Right lobe of liver (tissue), 4 donors: ENCODE measurements around the gene ANKEF1.

Experiments used
- CTCF ChIP-seq, 4 donors: fragments of 200-600 bp in 3 of 4; fragments of 450-650 bp in 1 of 4; IDR thresholded peaks; one replicate each; pipeline versions ENCODE4 v1.5.1 to v1.8.0; 2016 to 2022; ENCODE audit warnings: antibody characterized with exemption in 4 of 4, mild to moderate bottlenecking in 2 of 4
- POLR2A ChIP-seq: fragments of 450-650 bp; IDR thresholded peaks from one replicate; pipeline ENCODE4 v1.6.1; 2017; ENCODE audit warnings: antibody characterized with exemption, mild to moderate bottlenecking
- donor health status: DM: no; HTN: no; CAD: no.
- donor health status: DM: no; HTN: no; CAD: no.
- donor health status: DM: no; HTN: yes; CAD: no.

- TF ChIP-seq CTCF (IDR thresholded peaks at IDR 0.05) (no peak), POLR2A (no peak)
Observed at GRCh38 chr20:9999645-10000044, 35.1 kb upstream of the ANKEF1 start.
